Measurements from ENCODE around the gene DEGS2.

DNA sequence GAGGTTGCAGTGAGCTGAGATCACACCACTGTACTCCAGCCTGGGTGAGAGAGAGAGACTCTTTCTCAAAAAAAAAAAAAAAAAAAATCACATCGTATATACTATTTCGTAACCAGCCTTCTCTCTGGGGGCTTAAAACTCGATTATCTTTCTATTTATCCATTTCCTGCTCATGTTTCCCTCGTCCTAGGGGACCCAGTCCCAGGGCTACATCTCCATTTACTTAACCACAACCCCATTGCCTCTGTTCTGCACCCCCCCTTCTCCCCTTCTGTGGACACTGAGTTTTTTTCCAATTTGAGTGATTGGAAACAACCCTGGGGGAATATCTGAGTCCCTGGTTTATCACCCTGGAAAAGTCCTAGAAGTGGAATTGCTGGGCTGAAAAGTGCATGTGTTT lies 43.3 kb upstream of the DEGS2 start:
- TF ChIP-seq, protein P1, sequence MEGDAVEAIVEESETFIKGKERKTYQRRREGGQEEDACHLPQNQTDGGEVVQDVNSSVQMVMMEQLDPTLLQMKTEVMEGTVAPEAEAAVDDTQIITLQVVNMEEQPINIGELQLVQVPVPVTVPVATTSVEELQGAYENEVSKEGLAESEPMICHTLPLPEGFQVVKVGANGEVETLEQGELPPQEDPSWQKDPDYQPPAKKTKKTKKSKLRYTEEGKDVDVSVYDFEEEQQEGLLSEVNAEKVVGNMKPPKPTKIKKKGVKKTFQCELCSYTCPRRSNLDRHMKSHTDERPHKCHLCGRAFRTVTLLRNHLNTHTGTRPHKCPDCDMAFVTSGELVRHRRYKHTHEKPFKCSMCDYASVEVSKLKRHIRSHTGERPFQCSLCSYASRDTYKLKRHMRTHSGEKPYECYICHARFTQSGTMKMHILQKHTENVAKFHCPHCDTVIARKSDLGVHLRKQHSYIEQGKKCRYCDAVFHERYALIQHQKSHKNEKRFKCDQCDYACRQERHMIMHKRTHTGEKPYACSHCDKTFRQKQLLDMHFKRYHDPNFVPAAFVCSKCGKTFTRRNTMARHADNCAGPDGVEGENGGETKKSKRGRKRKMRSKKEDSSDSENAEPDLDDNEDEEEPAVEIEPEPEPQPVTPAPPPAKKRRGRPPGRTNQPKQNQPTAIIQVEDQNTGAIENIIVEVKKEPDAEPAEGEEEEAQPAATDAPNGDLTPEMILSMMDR (IDR thresholded peaks at IDR 0.05; ENCODE audit: low read length), result no peak
- TF ChIP-seq EZH2 (optimal IDR thresholded peaks at IDR 0.05; ENCODE audit: low read depth, low read length), result no peak
